Mucosa of descending colon (tissue), 3 donors: ENCODE results near the gene IKZF3. TPM values are rescaled to one million over a fixed set of nuclear protein-coding genes. Genes with fewer than 3 reads are reported as not detected.
"Not testable (repeated sequence)": the region's sequence is repeated elsewhere in the genome, so short reads cannot be mapped to it uniquely, and the experiment has no call there.

Experiments
- ATAC-seq: fragments of 200-7000 bp; cut with Tn5 transposase; one replicate; pipeline ENCODE4 v1.9.1; 2020; ENCODE audit warnings: mild to moderate bottlenecking, moderate library complexity
- DNase-seq, 3 donors: peaks; one replicate each; pipeline ENCODE4 v3.0.0-alpha.2; 2020
- H3K36me3 ChIP-seq: fragments of 200-600 bp; one replicate; pipeline ENCODE4 v1.8.0; 2021; ENCODE audit warnings: low read depth, mild to moderate bottlenecking
- H3K4me1 ChIP-seq: fragments of 200-600 bp; one replicate; pipeline ENCODE4 v1.8.0; 2021; ENCODE audit warnings: low read depth, mild to moderate bottlenecking
- H3K4me3 ChIP-seq: fragments of 200-600 bp; one replicate; pipeline ENCODE4 v1.8.0; 2021; ENCODE audit warnings: mild to moderate bottlenecking
- H3K9me3 ChIP-seq: fragments of 200-600 bp; one replicate; pipeline ENCODE4 v1.8.0; 2021; ENCODE audit warnings: mild to moderate bottlenecking
- CTCF ChIP-seq: fragments of 200-600 bp; IDR thresholded peaks from one replicate; pipeline ENCODE4 v1.8.0; 2022; ENCODE audit warnings: antibody characterized with exemption, mild to moderate bottlenecking
- intact Hi-C, 2 donors: fragments of 100-400 bp; cut with DNase I in 1 of 2; cut with micrococcal nuclease in 1 of 2; formaldehyde crosslinking; loops; one replicate each; pipeline versions ENCODE4 v1.11.0 to v1.11.1; 2022; cut with DNase I, micrococcal nuclease
- total RNA-seq, 3 donors: library from RNA; stranded (reverse); fragmentation: NEBNext Ultra II Directional in 2 of 3; extraction: Animal tissue kit (Norgen Biotek cat#: 25700) in 2 of 3; gene quantifications; one replicate each; pipeline versions ENCODE4 v1.2.1 to v1.2.4, GENCODE V29; 2021 to 2023
- donor health status: DM: no; HTN: no; CAD: no; lungs with moderate emphysema.
- donor health status: DM: no; HTN: no; CAD: no.
- donor health status: DM: no; HTN: yes; CAD: no.

Gene IKZF3
- total RNA-seq, 3 donors from 2014 or later = 3.5 to 5.3 (median 4.6) TPM

GRCh38 chr17:39715375-39716072, 148.6 kb downstream of the IKZF3 start:
- no peak for ATAC-seq
- H3K4me1 ChIP-seq = peaks cover 22% of the 10 kb centered on the region
- intact Hi-C loops = no loop called here
- DNase-seq = peak in 1 of 3 donors; percentile 51
- no peak overlapping the region for H3K4me3 ChIP-seq
- TF ChIP-seq CTCF = no peak
- peaks cover 4% of the 10 kb centered on the region for H3K36me3 ChIP-seq
- H3K9me3 ChIP-seq = no peaks in the 10 kb centered on the region

- intact Hi-C loops = no loop called here
- Histone ChIP-seq H3K36me3 (peaks cover 4% of the 10 kb centered on the region), H3K4me1 (peaks cover 22% of the 10 kb centered on the region), H3K4me3 (no peak overlapping the region), H3K9me3 (no peaks in the 10 kb centered on the region)
- ATAC-seq (no peak), DNase-seq (peak in 1 of 3 donors; percentile 7)
- no peak for TF ChIP-seq CTCF
These were observed 149.9 kb downstream of the IKZF3 start for GRCh38 chr17:39714234-39714633.

- TF ChIP-seq CTCF = no peak
- H3K36me3 ChIP-seq = peaks cover 4% of the 10 kb centered on the region
These were observed 152.3 kb downstream of the IKZF3 start for GRCh38 chr17:39711851-39712250.

GRCh38 chr17:39711071-39711470, 153.0 kb downstream of the IKZF3 start:
- H3K36me3 ChIP-seq, intact Hi-C loops, H3K4me3 ChIP-seq, ATAC-seq, H3K9me3 ChIP-seq: not testable (repeated sequence)
- DNase-seq = peak in 1 of 3 donors; percentile 6
- peaks cover 25% of the 10 kb centered on the region for H3K4me1 ChIP-seq

More at GRCh38 chr17:39711851-39712250, 152.3 kb downstream of the IKZF3 start:
- intact Hi-C loops = no loop called here
- ATAC-seq = no peak
- no peak overlapping the region for H3K4me3 ChIP-seq
- H3K9me3 ChIP-seq = no peaks in the 10 kb centered on the region
- peaks cover 22% of the 10 kb centered on the region for H3K4me1 ChIP-seq
- peak in 1 of 3 donors; percentile 27 for DNase-seq

- no peak for DNase-seq
- intact Hi-C loops = no loop called here
- TF ChIP-seq CTCF = no peak
- no peak for ATAC-seq
- no peaks in the 10 kb centered on the region for H3K9me3 ChIP-seq
- peaks cover 25% of the 10 kb centered on the region for H3K4me1 ChIP-seq
- H3K36me3 ChIP-seq = peaks cover 4% of the 10 kb centered on the region
- H3K4me3 ChIP-seq = no peak overlapping the region
These were observed 153.8 kb downstream of the IKZF3 start for GRCh38 chr17:39709998-39710964.
